GM18505 (cell line): Measurements from ENCODE around the gene COL6A1.

ENCODE experiments used
- ATAC-seq: cut with Tn5 transposase; IDR thresholded peaks from one replicate; pipeline ENCODE4 v1.9.1; 2021; ENCODE audit not compliant: unreplicated experiment
- POLR2A ChIP-seq: IDR thresholded peaks from 4 replicates; pipeline ENCODE4 v1.6.1; 2011; ENCODE audit warnings: borderline replicate concordance; ENCODE audit not compliant: insufficient read depth, insufficient read length; ENCODE audit errors: extremely low read depth

COL6A1 gene

DNA sequence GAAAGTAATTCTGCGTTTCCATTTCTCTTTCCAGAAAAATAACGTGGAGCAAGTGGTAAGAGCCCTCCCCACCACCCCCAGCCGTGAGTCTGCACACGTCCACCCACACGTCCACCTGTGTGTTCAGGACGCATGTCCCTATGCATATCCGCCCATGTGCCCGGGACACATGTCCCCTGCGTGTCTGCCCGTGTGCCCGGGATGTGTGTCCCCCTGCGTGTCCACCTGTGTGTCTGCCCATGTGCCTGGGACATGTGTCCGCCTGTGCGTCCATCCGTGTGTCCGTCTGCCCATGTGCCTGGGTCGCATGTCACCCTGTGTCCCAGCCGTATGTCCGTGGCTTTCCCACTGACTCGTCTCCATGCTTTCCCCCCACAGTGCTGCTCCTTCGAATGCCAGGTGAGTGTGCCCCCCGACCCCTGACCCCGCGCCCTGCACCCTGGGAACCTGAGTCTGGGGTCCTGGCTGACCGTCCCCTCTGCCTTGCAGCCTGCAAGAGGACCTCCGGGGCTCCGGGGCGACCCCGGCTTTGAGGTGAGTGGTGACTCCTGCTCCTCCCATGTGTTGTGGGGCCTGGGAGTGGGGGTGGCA, 5.6 kb downstream of the COL6A1 start:
- no peak for ATAC-seq
- no peak for TF ChIP-seq POLR2A

DNA sequence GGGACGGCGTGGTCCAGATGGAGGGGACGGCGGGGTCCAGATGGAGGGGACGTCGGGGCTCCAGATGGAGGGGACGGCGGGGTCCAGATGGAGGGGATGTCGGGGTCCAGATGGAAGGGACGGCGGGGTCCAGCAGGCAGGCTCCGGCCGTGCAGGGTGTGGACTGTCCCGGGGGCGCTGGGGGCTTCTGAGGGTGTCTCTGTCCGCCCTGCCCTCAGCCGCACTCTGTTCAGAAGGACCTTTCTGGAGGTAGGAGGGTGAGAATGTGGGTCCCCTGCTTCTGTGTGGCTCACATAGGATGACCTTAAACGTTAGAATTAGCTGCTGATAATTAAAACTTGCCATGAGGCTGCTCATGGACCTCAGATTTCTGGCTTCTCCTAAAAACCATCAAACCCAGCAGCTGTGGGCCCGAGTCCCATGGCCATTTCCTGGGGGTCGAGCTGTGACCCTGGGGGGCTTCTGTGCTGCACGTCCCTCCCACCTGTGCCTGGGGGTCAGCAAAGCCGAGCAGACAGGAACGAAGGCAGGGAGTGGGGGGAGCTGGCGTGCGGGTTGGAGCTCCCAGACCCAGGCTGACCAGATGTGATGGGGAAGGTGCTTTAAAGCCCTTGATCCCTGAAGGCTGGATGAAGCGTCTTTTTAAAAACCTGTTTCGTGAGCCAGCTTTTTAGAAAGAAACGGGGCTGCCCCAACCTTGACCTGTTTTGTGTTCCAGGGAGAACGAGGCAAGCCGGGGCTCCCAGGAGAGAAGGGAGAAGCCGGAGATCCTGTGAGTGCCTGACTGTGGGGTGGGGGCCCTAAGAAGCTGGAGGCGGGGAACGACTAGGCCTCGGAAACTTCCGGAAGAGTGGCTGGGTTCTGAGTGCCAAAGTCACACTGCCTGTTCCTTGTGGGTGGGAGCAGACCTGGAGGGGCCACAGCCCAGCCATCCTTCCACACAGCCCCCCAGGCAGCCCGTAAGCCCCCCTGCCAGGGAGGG, 7.1 kb downstream of the COL6A1 start:
- ATAC-seq = no peak
- TF ChIP-seq POLR2A = no peak

GRCh38 chr21:45989355-45990048, 7.9 kb downstream of the COL6A1 start:
- no peak for ATAC-seq
- TF ChIP-seq POLR2A = no peak

DNA sequence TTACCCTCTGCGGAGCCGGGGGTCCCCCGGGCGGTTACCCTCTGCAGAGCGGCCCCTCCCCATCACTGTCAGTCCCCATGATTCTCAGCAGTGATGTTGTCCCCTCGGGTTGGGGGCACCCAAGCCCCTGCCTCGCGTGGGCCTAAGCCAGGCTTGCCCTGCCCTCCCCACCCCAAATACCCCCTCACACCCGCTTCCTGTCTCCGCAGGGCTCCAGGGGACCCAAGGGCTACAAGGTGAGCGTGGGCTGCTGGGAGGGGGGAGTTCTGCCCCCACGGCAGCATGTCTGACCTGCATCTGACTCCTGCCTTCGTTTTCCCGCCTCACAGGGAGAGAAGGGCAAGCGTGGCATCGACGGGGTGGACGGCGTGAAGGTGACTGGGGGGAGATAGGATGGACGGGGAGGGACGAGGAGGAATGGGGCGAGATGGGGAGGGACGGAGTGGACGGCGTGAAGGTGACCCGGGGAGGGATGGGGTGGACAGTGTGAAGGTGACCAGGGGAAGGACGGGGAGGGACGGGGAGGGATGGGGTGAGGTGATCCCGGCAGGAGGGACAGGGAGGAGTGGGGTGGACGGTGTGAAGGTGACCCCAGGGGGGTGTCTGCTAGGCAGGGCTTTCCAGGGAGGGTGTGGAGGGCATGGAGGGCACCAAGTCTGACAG, 8.6 kb downstream of the COL6A1 start:
- TF ChIP-seq POLR2A = no peak
- no peak for ATAC-seq

DNA sequence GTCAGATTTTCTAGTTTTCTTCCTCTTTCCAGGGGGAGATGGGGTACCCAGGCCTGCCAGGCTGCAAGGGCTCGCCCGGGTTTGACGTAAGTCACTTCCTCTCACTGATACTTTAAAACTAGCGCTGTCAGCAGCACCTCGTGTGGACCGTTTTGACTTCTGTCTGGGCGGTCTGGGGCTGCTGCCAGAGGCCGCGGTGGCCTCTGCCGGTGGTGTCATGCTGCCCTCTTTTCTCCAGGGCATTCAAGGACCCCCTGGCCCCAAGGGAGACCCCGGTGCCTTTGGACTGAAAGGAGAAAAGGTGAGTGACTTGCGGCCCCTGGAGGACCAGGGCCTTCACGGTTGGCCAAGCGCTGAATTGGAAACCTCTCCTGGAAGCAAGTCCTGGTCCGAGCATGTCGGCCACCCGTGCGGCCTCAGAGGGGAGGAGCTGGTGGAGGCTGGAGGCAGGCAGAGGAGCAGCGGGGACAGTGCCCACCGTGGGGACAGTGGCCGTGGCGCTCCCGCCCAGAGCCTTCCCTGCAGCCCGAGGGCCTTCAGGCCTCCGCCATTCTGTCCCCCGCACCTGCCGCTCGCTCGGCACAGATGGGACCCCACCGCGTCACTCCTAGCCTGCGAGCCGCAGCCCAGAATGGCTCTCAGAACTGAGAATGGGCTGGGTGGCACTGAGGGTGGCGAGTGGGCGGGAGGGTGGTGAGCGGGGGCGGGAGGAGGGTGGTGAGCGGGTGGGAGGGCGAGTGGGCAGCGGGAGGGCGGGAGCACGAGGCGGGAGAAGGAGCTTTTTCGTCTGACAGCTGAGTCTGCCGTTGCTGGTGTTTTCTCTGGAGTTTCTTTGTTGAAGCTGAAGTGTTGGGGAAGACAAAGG, 9.4 kb downstream of the COL6A1 start:
- no peak for ATAC-seq
- TF ChIP-seq POLR2A = no peak

DNA sequence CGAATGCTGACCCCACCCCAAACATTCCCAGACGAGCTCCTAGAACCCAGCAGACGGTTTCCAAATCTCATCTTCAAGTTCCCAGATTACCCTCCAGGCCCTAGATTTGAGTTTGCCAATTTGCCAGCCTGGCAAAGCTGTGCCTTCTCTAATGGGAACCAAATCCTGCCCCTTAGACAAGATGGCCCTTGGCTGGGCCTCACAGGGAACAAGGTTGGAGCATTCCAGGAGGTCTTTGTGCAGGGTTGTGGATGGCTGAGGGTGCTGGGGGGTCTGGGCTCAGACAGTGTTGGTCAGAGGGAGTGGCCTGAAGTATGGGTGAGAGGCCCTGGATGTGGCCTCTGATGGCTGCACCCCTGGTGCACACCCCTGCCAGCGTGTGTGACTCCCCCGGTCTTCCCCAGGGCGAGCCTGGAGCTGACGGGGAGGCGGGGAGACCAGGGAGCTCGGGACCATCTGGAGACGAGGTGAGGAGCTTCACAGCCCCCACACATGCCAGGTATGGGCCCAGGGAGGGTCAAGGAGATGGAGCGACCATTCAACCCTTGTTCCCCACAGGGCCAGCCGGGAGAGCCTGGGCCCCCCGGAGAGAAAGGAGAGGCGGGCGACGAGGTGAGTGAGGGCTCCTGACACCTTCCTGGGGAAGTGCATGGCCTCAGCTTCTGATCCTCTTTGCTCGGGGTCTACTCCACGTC, 10.2 kb downstream of the COL6A1 start:
- ATAC-seq = no peak
- no peak for TF ChIP-seq POLR2A

DNA sequence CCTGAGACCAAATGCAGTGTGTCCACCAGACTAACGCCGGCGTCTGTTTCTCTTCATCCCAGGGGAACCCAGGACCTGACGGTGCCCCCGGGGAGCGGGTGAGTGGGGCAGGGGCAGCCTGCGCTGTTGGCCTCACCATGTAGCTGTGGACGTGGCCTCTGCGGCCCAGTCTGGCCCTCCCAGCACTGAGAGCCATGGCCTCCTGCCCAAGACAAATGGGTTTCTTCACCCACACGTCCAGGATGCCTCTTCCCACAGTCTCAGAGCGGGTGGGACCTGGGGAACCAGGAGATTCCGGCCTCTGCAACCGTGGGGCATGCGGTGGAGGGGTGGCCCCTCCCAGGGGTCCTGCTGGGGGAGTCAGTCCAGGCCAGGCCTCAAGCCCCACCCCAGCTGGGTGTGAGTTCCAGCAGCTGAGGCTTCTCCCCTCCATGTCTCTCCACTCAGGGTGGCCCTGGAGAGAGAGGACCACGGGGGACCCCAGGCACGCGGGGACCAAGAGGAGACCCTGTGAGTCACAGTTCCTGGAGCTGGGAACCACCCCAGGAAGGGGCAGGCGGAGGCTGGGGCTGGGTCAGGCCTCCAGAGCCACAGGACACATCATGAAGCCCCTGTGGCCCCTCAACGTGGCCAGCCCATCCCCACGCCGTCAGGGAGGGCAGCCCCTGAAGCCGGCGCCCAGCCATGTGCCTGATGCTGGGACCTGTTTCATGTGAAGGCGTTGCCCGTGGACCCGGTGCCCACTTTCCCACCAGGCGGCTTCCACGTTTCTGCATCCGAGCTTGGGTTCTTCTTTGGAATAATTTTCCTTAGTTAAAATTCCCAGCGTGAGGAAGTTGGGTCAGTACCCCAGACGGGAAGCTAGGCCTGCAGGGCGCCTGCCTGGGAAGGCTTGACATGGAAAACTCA, 11.0 kb downstream of the COL6A1 start:
- ATAC-seq = no peak

GRCh38 chr21:45993210-45994085, 11.9 kb downstream of the COL6A1 start:
- no peak for TF ChIP-seq POLR2A
- ATAC-seq = no peak

More for the DNA sequence above, 11.0 kb downstream of the COL6A1 start:
- no peak for TF ChIP-seq POLR2A

DNA sequence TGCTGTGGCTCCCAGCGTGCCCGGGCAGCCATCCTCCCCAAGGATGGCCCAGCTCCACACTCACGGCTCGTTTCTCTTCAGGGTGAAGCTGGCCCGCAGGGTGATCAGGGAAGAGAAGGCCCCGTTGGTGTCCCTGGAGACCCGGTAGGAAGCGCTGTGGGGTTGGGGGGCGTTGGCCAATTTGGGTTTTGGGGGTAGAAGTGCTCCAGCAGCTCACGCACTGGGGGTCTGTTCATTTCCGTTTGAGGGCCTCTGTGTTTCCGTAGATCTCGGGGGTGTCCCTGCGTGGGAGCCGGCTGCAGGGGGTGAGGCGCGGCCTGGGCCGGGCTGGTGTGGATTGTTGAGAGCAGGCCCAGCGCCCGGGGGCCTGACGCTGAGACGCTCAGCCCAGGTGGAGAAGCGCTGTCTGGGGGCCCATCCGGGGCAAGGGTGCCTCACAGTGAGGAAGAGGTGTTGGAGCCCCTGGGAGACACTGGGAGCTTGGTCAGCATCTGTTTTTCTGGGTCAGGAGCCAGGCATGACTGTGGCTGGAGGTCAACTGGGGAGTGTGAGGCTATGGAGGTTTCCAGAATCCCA, 12.6 kb downstream of the COL6A1 start:
- no peak for TF ChIP-seq POLR2A
- ATAC-seq = no peak
